ENCODE data around the gene STARD13.

The STARD13 gene

DNA sequence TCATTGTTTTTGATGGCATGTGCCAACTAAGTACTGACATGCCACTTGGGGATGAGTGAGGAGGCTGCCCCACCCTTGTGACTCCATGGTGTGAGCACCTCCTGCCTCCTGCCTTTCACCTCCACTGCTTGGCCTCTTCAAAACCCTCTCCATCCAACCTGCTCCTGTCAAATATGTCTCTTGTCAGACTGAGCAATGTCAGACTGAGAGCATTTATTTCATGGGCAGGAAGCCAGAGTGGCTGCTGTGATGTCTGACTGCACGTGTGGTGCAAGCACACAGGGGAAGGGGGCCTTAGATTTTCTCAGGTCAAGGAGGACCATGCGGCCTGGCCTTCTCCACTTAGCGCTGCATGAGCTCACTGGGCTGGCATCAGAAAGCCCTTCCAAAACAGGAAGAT is 68.3 kb downstream of the STARD13 start:
- Histone ChIP-seq H3K9me3 (ENCODE audit: insufficient read depth, low read length) (no peaks in the 10 kb centered on the region), H3K79me2 (ENCODE audit: insufficient read depth, low read length) (no peaks in the 10 kb centered on the region), H2AFZ (ENCODE audit: low read depth, low read length, severe bottlenecking) (no peak overlapping the region), H3F3A (ENCODE audit: insufficient read depth) (no peaks in the 10 kb centered on the region), H3K9ac (ENCODE audit: low read length) (no peak overlapping the region), H3K27ac (ENCODE audit: low read depth, low read length) (no peak overlapping the region), H3K9me2 (replicated peaks; ENCODE audit: insufficient read depth, low read length) (no peaks in the 10 kb centered on the region), H3K4me3 (ENCODE audit: insufficient read depth, low read length, poor library complexity, severe bottlenecking) (no peak overlapping the region), H3K36me3 (ENCODE audit: low read length) (no peaks in the 10 kb centered on the region), H3K27me3 (ENCODE audit: low read length) (no peaks in the 10 kb centered on the region), H3K4me2 (ENCODE audit: low read depth, low read length, poor library complexity, severe bottlenecking) (no peak overlapping the region), H4K20me1 (ENCODE audit: low read depth, low read length) (no peaks in the 10 kb centered on the region)
- TF ChIP-seq, protein P1, sequence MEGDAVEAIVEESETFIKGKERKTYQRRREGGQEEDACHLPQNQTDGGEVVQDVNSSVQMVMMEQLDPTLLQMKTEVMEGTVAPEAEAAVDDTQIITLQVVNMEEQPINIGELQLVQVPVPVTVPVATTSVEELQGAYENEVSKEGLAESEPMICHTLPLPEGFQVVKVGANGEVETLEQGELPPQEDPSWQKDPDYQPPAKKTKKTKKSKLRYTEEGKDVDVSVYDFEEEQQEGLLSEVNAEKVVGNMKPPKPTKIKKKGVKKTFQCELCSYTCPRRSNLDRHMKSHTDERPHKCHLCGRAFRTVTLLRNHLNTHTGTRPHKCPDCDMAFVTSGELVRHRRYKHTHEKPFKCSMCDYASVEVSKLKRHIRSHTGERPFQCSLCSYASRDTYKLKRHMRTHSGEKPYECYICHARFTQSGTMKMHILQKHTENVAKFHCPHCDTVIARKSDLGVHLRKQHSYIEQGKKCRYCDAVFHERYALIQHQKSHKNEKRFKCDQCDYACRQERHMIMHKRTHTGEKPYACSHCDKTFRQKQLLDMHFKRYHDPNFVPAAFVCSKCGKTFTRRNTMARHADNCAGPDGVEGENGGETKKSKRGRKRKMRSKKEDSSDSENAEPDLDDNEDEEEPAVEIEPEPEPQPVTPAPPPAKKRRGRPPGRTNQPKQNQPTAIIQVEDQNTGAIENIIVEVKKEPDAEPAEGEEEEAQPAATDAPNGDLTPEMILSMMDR (IDR thresholded peaks at IDR 0.05; ENCODE audit: insufficient read depth, low read length, poor library complexity, severe bottlenecking), result no peak
- no peak for TF ChIP-seq EZH2phosphoT487 (conservative IDR thresholded peaks at IDR 0.05; ENCODE audit: low read length)

DNA sequence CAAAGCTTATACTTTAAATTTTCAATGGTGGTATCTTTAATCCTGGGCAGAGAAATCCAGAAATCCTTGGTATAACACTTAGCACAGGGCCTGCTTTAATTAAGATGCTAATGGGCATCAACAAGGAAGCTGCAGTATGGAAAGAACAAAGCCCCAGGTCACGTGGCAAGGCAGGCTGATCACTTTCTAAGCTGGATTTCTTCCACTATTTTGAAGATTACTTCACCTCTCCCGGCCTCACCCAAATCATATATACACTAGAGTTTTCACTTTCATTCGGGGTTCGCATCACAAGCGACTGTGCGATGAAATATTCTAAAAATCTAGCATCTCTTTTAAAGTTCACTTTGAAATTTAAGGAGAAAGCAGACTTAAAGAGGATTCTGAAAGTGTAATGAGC is 71.8 kb downstream of the STARD13 start:
- Histone ChIP-seq H3K79me2 (ENCODE audit: insufficient read depth, low read length) (no peaks in the 10 kb centered on the region), H3K27me3 (ENCODE audit: low read length) (no peaks in the 10 kb centered on the region), H2AFZ (ENCODE audit: low read depth, low read length, severe bottlenecking) (no peak overlapping the region), H3F3A (ENCODE audit: insufficient read depth) (no peaks in the 10 kb centered on the region), H3K4me2 (ENCODE audit: low read depth, low read length, poor library complexity, severe bottlenecking) (no peak overlapping the region), H3K9ac (ENCODE audit: low read length) (no peak overlapping the region), H3K36me3 (ENCODE audit: low read length) (no peaks in the 10 kb centered on the region), H3K9me2 (replicated peaks; ENCODE audit: insufficient read depth, low read length) (no peaks in the 10 kb centered on the region), H4K20me1 (ENCODE audit: low read depth, low read length) (no peaks in the 10 kb centered on the region), H3K4me3 (ENCODE audit: insufficient read depth, low read length, poor library complexity, severe bottlenecking) (no peak overlapping the region), H3K9me3 (ENCODE audit: insufficient read depth, low read length) (no peaks in the 10 kb centered on the region), H3K27ac (ENCODE audit: low read depth, low read length) (no peak overlapping the region)
- no peak for TF ChIP-seq EZH2phosphoT487 (conservative IDR thresholded peaks at IDR 0.05; ENCODE audit: low read length)
- TF ChIP-seq, protein P1 (IDR thresholded peaks at IDR 0.05; ENCODE audit: insufficient read depth, low read length, poor library complexity, severe bottlenecking), result no peak

DNA sequence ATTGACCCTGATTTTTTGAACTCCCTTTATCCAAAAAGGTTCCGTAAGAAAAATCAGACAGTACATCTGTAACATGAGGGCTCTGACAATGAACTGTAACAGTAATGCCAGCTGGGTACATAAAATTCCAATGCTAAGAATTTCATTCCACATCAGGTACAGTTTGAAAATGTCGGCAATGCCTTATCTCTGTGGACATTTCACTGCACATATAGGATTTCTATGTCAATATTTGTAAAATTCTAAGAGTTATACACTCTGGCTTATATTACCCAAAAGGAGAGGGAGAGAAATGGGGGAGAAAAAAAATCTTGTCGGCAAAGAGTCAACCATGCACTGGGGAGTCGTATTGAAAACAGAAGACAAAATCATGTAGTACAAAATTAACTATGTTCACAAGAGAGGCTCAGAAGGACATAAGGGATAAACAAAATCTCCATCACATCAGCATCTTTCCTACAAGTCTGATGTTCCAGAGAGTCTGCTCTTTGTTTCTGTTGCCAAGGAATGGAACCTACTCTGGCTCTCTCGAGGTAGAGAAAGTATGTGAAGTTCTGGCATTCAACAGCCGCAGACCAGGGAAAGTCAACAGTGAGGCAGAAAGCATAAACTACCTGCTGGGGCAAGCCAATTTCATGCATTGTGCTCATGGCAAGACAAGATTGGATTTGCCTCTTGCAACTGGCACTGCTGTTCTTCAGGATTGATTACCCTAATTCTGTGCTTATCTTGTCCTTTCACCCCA is 72.4 kb downstream of the STARD13 start:
- no peak overlapping the region for H3K9ac ChIP-seq (ENCODE audit: low read length)
- H4K20me1 ChIP-seq (ENCODE audit: low read depth, low read length), result no peaks in the 10 kb centered on the region
- TF ChIP-seq EZH2phosphoT487 (conservative IDR thresholded peaks at IDR 0.05; ENCODE audit: low read length), result no peak
- TF ChIP-seq, protein P1 (IDR thresholded peaks at IDR 0.05; ENCODE audit: insufficient read depth, low read length, poor library complexity, severe bottlenecking), result no peak
- no peaks in the 10 kb centered on the region for H3F3A ChIP-seq (ENCODE audit: insufficient read depth)
- no peaks in the 10 kb centered on the region for H3K36me3 ChIP-seq (ENCODE audit: low read length)
- no peaks in the 10 kb centered on the region for H3K9me2 ChIP-seq (replicated peaks; ENCODE audit: insufficient read depth, low read length)
- H3K79me2 ChIP-seq (ENCODE audit: insufficient read depth, low read length), result no peaks in the 10 kb centered on the region
- no peak overlapping the region for H3K4me3 ChIP-seq (ENCODE audit: insufficient read depth, low read length, poor library complexity, severe bottlenecking)
- H3K27me3 ChIP-seq (ENCODE audit: low read length), result no peaks in the 10 kb centered on the region
- no peak overlapping the region for H3K27ac ChIP-seq (ENCODE audit: low read depth, low read length)
- H3K4me2 ChIP-seq (ENCODE audit: low read depth, low read length, poor library complexity, severe bottlenecking), result no peak overlapping the region
- no peak overlapping the region for H2AFZ ChIP-seq (ENCODE audit: low read depth, low read length, severe bottlenecking)
- no peaks in the 10 kb centered on the region for H3K9me3 ChIP-seq (ENCODE audit: insufficient read depth, low read length)
